GM19395 (cell line): Measurements from ENCODE around the gene ALDH5A1.

ENCODE experiments used
- ATAC-seq: cut with Tn5 transposase; IDR thresholded peaks from one replicate; pipeline ENCODE4 v1.9.1; 2021; ENCODE audit warnings: mild to moderate bottlenecking, moderate library complexity; ENCODE audit not compliant: unreplicated experiment

Gene ALDH5A1

GRCh38 chr6:24565196-24565595 lies 70.4 kb downstream of the ALDH5A1 start:
- no peak for ATAC-seq

- no peak for ATAC-seq
These were observed 71.4 kb downstream of the ALDH5A1 start for GRCh38 chr6:24566020-24566767.

GRCh38 chr6:24568683-24569082 lies 73.9 kb downstream of the ALDH5A1 start:
- ATAC-seq, result no peak

- no peak for ATAC-seq
These were observed 75.0 kb downstream of the ALDH5A1 start for GRCh38 chr6:24569811-24570210.

- no peak for ATAC-seq
These were observed 76.6 kb downstream of the ALDH5A1 start for GRCh38 chr6:24571361-24571760.

- ATAC-seq, result peak; percentile 85
These were observed 80.0 kb downstream of the ALDH5A1 start for GRCh38 chr6:24574809-24575208.

GRCh38 chr6:24576447-24576846 lies 81.7 kb downstream of the ALDH5A1 start:
- no peak for ATAC-seq

- ATAC-seq, result peak; percentile 85
These were observed 86.4 kb downstream of the ALDH5A1 start for GRCh38 chr6:24581084-24581669.

- ATAC-seq, result peak; percentile 77
These were observed 89.0 kb downstream of the ALDH5A1 start for GRCh38 chr6:24583463-24584381.

GRCh38 chr6:24584382-24584720 lies 89.6 kb downstream of the ALDH5A1 start:
- no peak for ATAC-seq
